Measurements from ENCODE around the gene PIGP. TPM values are rescaled to one million over a fixed set of nuclear protein-coding genes. Genes with fewer than 3 reads are reported as not detected.
"Not testable (repeated sequence)": the region's sequence is repeated elsewhere in the genome, so short reads cannot be mapped to it uniquely, and the experiment has no call there.

Gene PIGP
- total RNA-seq, 1 experiment from 2014 or later, result 16.2 TPM

- DNase-seq (ENCODE audit: low spot score), result no peak
Measured at GRCh38 chr21:37076087-37076850, 3.4 kb upstream of the PIGP start.

GRCh38 chr21:37075214-37075770, 2.4 kb upstream of the PIGP start:
- DNase-seq (ENCODE audit: low spot score), result no peak

GRCh38 chr21:37074546-37074945, 1.7 kb upstream of the PIGP start:
- DNase-seq (ENCODE audit: low spot score), result no peak

GRCh38 chr21:37074197-37074510, 1.3 kb upstream of the PIGP start:
- no peak for DNase-seq (ENCODE audit: low spot score)

GRCh38 chr21:37073417-37074196, 736 bp upstream of the PIGP start:
- peak; percentile 12 for DNase-seq (ENCODE audit: low spot score)

- peak; percentile 49 for DNase-seq (ENCODE audit: low spot score)
Measured at GRCh38 chr21:37072274-37072987, 440 bp downstream of the PIGP start.

GRCh38 chr21:37071561-37072273, 1.2 kb downstream of the PIGP start:
- DNase-seq (ENCODE audit: low spot score), result no peak

- no peak for DNase-seq (ENCODE audit: low spot score)
Measured at GRCh38 chr21:37065561-37066177, 7.2 kb downstream of the PIGP start.

GRCh38 chr21:37064841-37065240, 8.0 kb downstream of the PIGP start:
- no peak for DNase-seq (ENCODE audit: low spot score)

- no peak for DNase-seq (ENCODE audit: low spot score)
Measured at GRCh38 chr21:37063433-37063832, 9.4 kb downstream of the PIGP start.

- no peak for DNase-seq (ENCODE audit: low spot score)
Measured at GRCh38 chr21:37062593-37062935, 10.3 kb downstream of the PIGP start.

- DNase-seq (ENCODE audit: low spot score), result no peak
Measured at GRCh38 chr21:37061926-37062592, 10.8 kb downstream of the PIGP start.

- peak; percentile 69 for DNase-seq (ENCODE audit: low spot score)
Measured at GRCh38 chr21:37060296-37060695, 12.6 kb downstream of the PIGP start.

- DNase-seq (ENCODE audit: low spot score), result no peak
Measured at GRCh38 chr21:37059181-37059580, 13.7 kb downstream of the PIGP start.

GRCh38 chr21:37058261-37058660, 14.6 kb downstream of the PIGP start:
- DNase-seq (ENCODE audit: low spot score), result no peak

- no peak for DNase-seq (ENCODE audit: low spot score)
Measured at GRCh38 chr21:37057614-37058013, 15.3 kb downstream of the PIGP start.

- DNase-seq (ENCODE audit: low spot score), result no peak
Measured at GRCh38 chr21:37055271-37055855, 17.5 kb downstream of the PIGP start.

GRCh38 chr21:37049741-37050140, 23.1 kb downstream of the PIGP start:
- DNase-seq (ENCODE audit: low spot score), result not testable (repeated sequence)

GRCh38 chr21:37047079-37047478, 25.8 kb downstream of the PIGP start:
- DNase-seq (ENCODE audit: low spot score), result peak; percentile 64

GRCh38 chr21:37045556-37045955, 27.3 kb downstream of the PIGP start:
- no peak for DNase-seq (ENCODE audit: low spot score)

All from HT-29 (cell line).